Panc1 (cell line): ENCODE results near the gene ABTB2.

Source experiments
- CTCF ChIP-seq: fragments of 450-650 bp; IDR thresholded peaks from 2 replicates; pipeline ENCODE4 v1.5.1; 2017; ENCODE audit warnings: mild to moderate bottlenecking
- SIN3A ChIP-seq: IDR thresholded peaks from 2 replicates; pipeline ENCODE4 v1.6.1; 2012; ENCODE audit warnings: low read depth, mild to moderate bottlenecking, low read length, moderate library complexity, borderline replicate concordance; ENCODE audit not compliant: insufficient read depth

- no peak for TF ChIP-seq CTCF
- no peak for TF ChIP-seq SIN3A
Measured at GRCh38 chr11:34274712-34275398, 83.0 kb downstream of the ABTB2 start.
